WTC11 (cell line): ENCODE measurements around the gene BCL11B.

Experiments
- CBFB ChIP-seq: sonication (generic); formaldehyde crosslinking; IDR thresholded peaks from 2 replicates; pipeline ENCODE4 v1.8.1; 2022; ENCODE audit warnings: mild to moderate bottlenecking, low read depth, missing genetic modification reagents
- CREB1 ChIP-seq: sonication (generic); formaldehyde crosslinking; IDR thresholded peaks from 2 replicates; pipeline ENCODE4 v1.8.0; 2023; ENCODE audit warnings: mild to moderate bottlenecking, missing genetic modification reagents
- CREM ChIP-seq: sonication (generic); formaldehyde crosslinking; IDR thresholded peaks from 2 replicates; pipeline ENCODE4 v1.8.1; 2022; ENCODE audit warnings: mild to moderate bottlenecking, missing genetic modification reagents, moderate library complexity
- CTCF ChIP-seq: fragments of 200-600 bp; IDR thresholded peaks from 2 replicates; pipeline ENCODE4 v1.8.0; 2022; ENCODE audit warnings: antibody characterized with exemption
- E2F1 ChIP-seq: sonication (generic); formaldehyde crosslinking; IDR thresholded peaks from 2 replicates; pipeline ENCODE4 v1.8.0; 2022; ENCODE audit warnings: mild to moderate bottlenecking, missing genetic modification reagents
- FOXJ3 ChIP-seq: sonication (generic); formaldehyde crosslinking; IDR thresholded peaks from 2 replicates; pipeline ENCODE4 v1.9.0; 2021; ENCODE audit warnings: missing genetic modification reagents, mild to moderate bottlenecking, borderline replicate concordance
- MAX ChIP-seq: sonication (generic); formaldehyde crosslinking; IDR thresholded peaks from 2 replicates; pipeline ENCODE4 v1.8.0; 2022; ENCODE audit warnings: mild to moderate bottlenecking, missing genetic modification reagents
- NFATC4 ChIP-seq: fragments of 250-450 bp; sonication (Bioruptor Pico); IDR thresholded peaks from 2 replicates; pipeline ENCODE4 v1.9.0; 2021; ENCODE audit warnings: mild to moderate bottlenecking
- NR3C1 ChIP-seq: sonication (generic); formaldehyde crosslinking; conservative IDR thresholded peaks from 2 replicates; pipeline ENCODE4 v1.8.1; 2023; ENCODE audit warnings: low read depth, mild to moderate bottlenecking, missing genetic modification reagents
- RELA ChIP-seq: sonication (generic); formaldehyde crosslinking; IDR thresholded peaks from 2 replicates; pipeline ENCODE4 v1.8.1; 2022; ENCODE audit warnings: missing genetic modification reagents, mild to moderate bottlenecking, borderline replicate concordance

GRCh38 chr14:99182548-99183250 lies 89.3 kb downstream of the BCL11B start:
- TF ChIP-seq RELA (no peak), MAX (CRISPR knock-in tag) (no peak), E2F1 (CRISPR knock-in tag) (no peak), CREB1 (CRISPR knock-in tag) (no peak), NFATC4 (no peak), CBFB (CRISPR knock-in tag) (no peak), CTCF (no peak), NR3C1 (CRISPR knock-in tag) (no peak), CREM (CRISPR knock-in tag) (no peak), FOXJ3 (CRISPR knock-in tag) (no peak)
